ENCODE results near the gene CRYBB1.

Gene CRYBB1

GRCh38 chr22:26597480-26597879, 20.3 kb downstream of the CRYBB1 start:
- no peak for TF ChIP-seq FOXP2 (optimal IDR thresholded peaks at IDR 0.05; ENCODE audit: borderline replicate concordance, extremely low read depth, extremely low read length, insufficient read depth)
- no peak for TF ChIP-seq SIN3A (IDR thresholded peaks at IDR 0.05; ENCODE audit: borderline replicate concordance, insufficient read depth, low read length)
- TF ChIP-seq REST (IDR thresholded peaks at IDR 0.05; ENCODE audit: insufficient read depth in 1 of 2, low read depth in 2 of 2, low read length in 2 of 2): no peak
- no peak for TF ChIP-seq TAF1 (IDR thresholded peaks at IDR 0.05; ENCODE audit: borderline replicate concordance, insufficient read depth, low read length)
- TF ChIP-seq POLR2AphosphoS5 (IDR thresholded peaks at IDR 0.05; ENCODE audit: low read depth, low read length): no peak

GRCh38 chr22:26597026-26597425, 20.8 kb downstream of the CRYBB1 start:
- no peak for TF ChIP-seq FOXP2 (optimal IDR thresholded peaks at IDR 0.05; ENCODE audit: borderline replicate concordance, extremely low read depth, extremely low read length, insufficient read depth)
- no peak for TF ChIP-seq POLR2AphosphoS5 (IDR thresholded peaks at IDR 0.05; ENCODE audit: low read depth, low read length)
- TF ChIP-seq SIN3A (IDR thresholded peaks at IDR 0.05; ENCODE audit: borderline replicate concordance, insufficient read depth, low read length): no peak
- no peak for TF ChIP-seq REST (IDR thresholded peaks at IDR 0.05; ENCODE audit: insufficient read depth in 1 of 2, low read depth in 2 of 2, low read length in 2 of 2)
- no peak for TF ChIP-seq TAF1 (IDR thresholded peaks at IDR 0.05; ENCODE audit: borderline replicate concordance, insufficient read depth, low read length)

GRCh38 chr22:26593763-26594162, 24.1 kb downstream of the CRYBB1 start:
- no peak for TF ChIP-seq POLR2AphosphoS5 (IDR thresholded peaks at IDR 0.05; ENCODE audit: low read depth, low read length)
- no peak for TF ChIP-seq TAF1 (IDR thresholded peaks at IDR 0.05; ENCODE audit: borderline replicate concordance, insufficient read depth, low read length)
- TF ChIP-seq REST (IDR thresholded peaks at IDR 0.05; ENCODE audit: insufficient read depth in 1 of 2, low read depth in 2 of 2, low read length in 2 of 2): no peak
- no peak for TF ChIP-seq FOXP2 (optimal IDR thresholded peaks at IDR 0.05; ENCODE audit: borderline replicate concordance, extremely low read depth, extremely low read length, insufficient read depth)
- no peak for TF ChIP-seq SIN3A (IDR thresholded peaks at IDR 0.05; ENCODE audit: borderline replicate concordance, insufficient read depth, low read length)

GRCh38 chr22:26592421-26592891, 25.4 kb downstream of the CRYBB1 start:
- TF ChIP-seq REST (IDR thresholded peaks at IDR 0.05; ENCODE audit: insufficient read depth in 1 of 2, low read depth in 2 of 2, low read length in 2 of 2): no peak
- TF ChIP-seq POLR2AphosphoS5 (IDR thresholded peaks at IDR 0.05; ENCODE audit: low read depth, low read length): no peak
- TF ChIP-seq FOXP2 (optimal IDR thresholded peaks at IDR 0.05; ENCODE audit: borderline replicate concordance, extremely low read depth, extremely low read length, insufficient read depth): no peak
- TF ChIP-seq SIN3A (IDR thresholded peaks at IDR 0.05; ENCODE audit: borderline replicate concordance, insufficient read depth, low read length): no peak
- TF ChIP-seq TAF1 (IDR thresholded peaks at IDR 0.05; ENCODE audit: borderline replicate concordance, insufficient read depth, low read length): no peak

Measured in PFSK-1 (cell line).